Dedifferentiated amniotic fluid mesenchymal stem cell (primary cell): ENCODE data around the gene HSD17B7.
A peak's percentile ranks its signal among the peaks of the same experiment; 100 is the strongest.
"Not testable (repeated sequence)": the region's sequence is repeated elsewhere in the genome, so short reads cannot be mapped to it uniquely, and the experiment has no call there.

ENCODE experiments used
- DNase-seq: peaks from one replicate; pipeline ENCODE4 v3.0.0-alpha.2; 2016; ENCODE audit errors: extremely low spot score

HSD17B7 gene

GRCh38 chr1:162790303-162790984 lies at the start of gene HSD17B7:
TSS of gene HSD17B7 (plus strand) at chr1:162790702. CDS start at chr1:162790801, 99 bp downstream.
- not testable (repeated sequence) for DNase-seq

- no peak for DNase-seq
Observed at GRCh38 chr1:162740755-162741154, 49.7 kb upstream of the HSD17B7 start.

- DNase-seq, result no peak
Observed at GRCh38 chr1:162741574-162741973, 48.9 kb upstream of the HSD17B7 start.

DNA sequence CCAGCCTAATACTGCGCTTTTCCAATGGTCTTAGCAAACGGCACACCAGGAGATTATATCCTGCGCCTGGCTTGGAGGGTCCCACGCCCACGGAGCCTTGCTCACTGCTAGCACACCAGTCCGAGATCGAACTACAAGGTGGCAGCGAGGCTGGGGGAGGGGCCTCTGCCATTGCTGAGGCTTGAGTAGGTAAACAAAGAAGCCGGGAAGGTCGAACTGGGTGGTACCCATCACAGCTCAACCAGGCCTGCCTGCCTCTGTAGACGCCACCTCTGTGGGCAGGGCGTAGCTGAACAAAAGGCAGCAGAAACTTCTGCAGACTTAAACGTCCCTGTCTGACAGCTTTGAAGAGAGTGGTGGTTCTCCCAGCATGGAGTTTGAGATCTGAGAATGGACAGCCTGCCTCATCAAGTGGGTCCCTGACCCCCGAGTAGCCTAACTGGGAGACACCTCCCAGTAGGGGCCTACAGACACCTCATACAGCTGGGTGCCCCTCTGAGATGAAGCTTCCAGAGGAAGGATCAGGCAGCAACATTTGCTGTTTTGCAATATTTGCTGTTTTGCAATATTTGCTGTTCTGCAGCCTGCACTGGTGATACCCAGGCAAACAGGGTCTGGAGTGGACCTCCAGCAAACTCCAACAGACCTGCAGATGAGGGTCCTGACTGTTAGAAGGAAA lies 44.1 kb upstream of the HSD17B7 start:
- not testable (repeated sequence) for DNase-seq

GRCh38 chr1:162753001-162753658 lies 37.4 kb upstream of the HSD17B7 start:
- no peak for DNase-seq

- no peak for DNase-seq
Observed at GRCh38 chr1:162753998-162754585, 36.4 kb upstream of the HSD17B7 start.

- DNase-seq, result no peak
Observed at GRCh38 chr1:162755306-162755705, 35.2 kb upstream of the HSD17B7 start.

GRCh38 chr1:162756523-162756922 lies 34.0 kb upstream of the HSD17B7 start:
- DNase-seq, result no peak

DNA sequence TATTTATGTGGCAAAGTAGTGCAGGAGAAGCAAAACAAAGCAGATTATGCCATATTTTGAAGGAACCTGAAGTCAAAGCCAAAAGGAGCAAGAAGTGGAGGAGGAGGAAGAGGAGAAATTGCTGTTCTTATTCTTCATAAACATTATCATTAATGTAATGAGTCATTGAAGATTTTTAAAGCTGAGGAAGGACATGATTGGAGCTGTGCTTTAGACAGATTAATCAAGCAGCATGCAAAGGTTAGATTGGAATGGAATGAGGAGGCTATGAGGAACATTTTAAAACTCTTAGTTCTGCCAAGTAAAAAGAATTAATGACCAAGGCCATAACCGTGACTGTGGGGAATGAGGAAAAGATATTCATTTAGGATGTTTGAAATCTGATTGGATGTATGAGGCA lies 33.0 kb upstream of the HSD17B7 start:
- DNase-seq, result no peak

DNA sequence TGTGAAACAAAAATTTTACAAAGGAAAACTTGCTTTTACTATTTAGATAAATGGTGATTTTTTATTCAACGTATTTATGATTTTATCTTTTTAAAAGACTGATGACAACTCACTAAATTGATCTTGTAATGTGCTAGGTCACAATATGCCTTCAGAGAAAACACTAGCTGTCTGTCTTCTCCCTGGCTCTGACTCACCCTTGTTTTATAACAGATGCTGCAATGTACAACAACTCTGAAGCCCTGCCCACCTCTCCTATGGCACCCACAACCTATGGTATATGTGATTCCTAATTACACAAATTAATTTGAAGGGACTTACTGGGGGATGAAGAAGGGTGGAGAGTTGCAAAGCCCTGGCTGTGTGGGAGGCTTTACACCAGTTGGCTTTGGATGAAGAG lies 24.7 kb upstream of the HSD17B7 start:
- no peak for DNase-seq

DNA sequence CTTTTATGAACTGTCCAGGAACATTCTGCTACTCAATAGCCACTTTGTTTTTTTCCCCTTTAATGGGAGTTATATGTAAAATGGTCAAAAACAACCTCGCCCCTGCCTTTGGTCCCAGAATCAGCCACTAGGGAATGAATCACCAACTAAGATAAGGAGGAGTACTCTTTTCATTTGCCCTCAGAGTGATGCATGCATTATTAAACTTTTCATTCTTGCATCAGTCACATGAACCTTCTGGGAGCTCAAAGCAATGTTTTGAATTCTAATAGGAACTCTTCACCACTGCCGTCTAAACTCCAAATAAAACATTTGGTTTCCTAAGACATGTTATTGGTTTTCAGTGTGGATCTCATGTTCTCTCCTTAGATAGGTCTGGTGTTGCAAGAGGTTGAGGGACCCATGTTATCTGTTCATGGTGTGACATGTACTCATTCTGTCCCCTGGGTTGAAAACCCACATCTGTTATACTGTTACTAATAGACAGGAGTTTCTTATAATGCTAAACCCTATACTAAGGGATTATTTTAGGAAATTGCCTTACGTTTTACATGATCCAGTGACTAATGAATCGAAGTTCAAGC lies 17.8 kb upstream of the HSD17B7 start:
- peak; percentile 42 for DNase-seq

DNA sequence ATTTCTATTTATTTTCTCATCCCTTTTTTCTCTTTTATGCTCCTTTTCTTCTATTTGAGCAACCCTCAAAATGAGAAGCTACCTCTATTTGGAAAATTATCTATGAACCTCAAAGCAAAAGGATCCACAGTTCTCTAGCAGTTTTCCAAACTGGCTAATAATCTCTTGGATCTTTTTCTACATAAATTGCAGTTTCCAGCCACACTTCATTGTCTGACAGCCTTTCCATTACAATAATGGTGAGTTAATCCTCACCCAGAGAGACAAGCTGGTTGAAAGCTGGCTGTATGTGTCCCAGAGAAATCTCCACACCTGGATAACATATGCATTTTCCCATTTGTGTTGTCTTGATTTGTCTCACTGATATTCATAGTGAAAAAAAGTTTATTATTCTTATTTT lies 16.5 kb upstream of the HSD17B7 start:
- no peak for DNase-seq

GRCh38 chr1:162779043-162779442 lies 11.5 kb upstream of the HSD17B7 start:
- DNase-seq, result peak; percentile 2

DNA sequence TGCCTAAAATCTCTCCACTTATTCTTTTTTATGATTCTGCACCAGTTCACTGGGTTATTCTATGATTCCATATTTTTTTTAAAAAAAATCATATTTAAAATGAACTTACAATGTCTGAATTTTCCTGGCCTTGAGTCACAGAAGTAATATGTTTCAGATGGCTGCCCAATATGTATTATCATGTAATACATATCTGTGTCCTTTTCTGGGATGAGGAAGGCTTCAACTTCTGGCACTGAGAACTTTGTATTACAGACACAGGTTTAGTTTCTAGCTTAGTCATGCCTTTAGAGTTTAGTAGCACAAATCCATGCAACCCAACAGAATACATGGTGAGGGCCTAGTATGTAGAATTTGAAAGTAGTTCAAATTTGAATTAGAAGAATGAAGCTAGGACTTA lies 7.8 kb upstream of the HSD17B7 start:
- no peak for DNase-seq

GRCh38 chr1:162784926-162785325 lies 5.6 kb upstream of the HSD17B7 start:
- DNase-seq, result not testable (repeated sequence)

- DNase-seq, result not testable (repeated sequence)
Observed at GRCh38 chr1:162788783-162789182, 1.7 kb upstream of the HSD17B7 start.

DNA sequence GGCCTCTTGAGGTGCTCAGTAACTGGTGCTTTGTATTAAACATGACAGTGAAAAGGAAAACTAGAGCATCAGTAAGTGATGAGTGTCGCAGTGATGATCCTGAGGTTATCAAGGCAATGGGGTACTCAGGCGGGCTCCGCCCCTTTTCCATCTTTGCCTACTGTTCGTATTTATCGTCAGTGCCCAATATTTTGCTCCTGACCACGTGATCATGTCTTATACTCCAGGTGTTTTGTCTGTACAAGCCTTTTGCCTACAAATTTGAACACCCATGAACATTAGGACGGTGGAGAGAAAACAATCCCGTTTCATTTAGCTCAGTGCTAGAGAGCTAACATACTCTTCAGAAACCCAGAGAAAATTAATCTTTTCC lies 469 bp downstream of the HSD17B7 start:
- DNase-seq, result not testable (repeated sequence)

DNA sequence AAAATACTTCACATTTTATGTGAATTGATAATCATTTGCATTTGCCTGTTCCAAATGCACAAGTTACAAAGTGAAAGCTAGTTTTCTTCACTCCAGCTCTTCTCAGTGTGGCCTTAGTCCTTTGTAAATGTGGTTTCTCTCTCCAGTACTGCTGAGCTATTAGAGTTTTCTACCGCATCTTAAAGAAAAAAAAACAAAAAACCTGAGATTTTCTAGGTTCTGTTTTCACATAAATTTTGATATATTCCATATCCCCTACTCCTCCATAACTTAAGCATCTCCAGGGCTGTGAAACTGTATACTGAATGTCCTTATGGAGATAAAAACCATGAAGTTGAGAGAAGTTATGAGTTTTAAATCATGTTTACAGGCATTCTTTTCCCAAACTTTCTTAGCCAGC lies 3.8 kb downstream of the HSD17B7 start:
- not testable (repeated sequence) for DNase-seq

DNA sequence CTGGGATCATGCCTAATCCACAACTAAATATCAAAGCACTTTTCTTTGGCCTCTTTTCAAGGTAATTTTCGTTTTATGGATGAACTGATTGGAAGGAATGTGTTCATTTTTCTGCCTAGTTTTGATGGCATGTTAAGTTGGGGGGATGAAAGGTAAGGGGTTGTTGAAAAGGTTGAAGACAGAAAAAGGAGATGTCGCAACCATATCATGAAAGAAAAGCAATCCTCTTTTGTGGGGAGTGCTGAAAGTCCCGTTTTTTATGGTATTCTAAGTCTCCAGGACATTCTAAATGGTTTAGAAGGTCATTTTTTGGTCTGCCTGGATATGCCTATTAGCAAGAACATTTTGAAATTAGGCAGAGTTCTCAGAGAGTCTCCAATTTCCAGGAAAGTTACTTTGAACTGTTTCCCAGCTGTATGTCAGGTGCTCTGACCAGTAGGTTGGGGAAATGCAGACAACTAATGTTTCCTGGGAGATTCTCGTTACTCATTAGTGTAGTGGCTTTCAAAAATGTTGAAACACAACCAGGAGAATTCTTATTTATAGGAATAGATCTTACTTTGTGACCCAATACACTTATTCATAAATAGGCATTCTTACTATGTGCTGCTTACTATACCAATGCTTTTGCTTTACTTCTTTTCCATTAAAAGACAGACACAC lies 6.2 kb downstream of the HSD17B7 start:
- not testable (repeated sequence) for DNase-seq

- DNase-seq, result peak; percentile 82
Observed at GRCh38 chr1:162799995-162800830, 9.7 kb downstream of the HSD17B7 start.

- DNase-seq, result not testable (repeated sequence)
Observed at GRCh38 chr1:162807503-162807902, 17.0 kb downstream of the HSD17B7 start.
